ENCODE measurements around the gene UQCRC1.

UQCRC1 gene

GRCh38 chr3:48591436-48591835, 18.0 kb downstream of the UQCRC1 start (continued):
- TF ChIP-seq ZNF202 (tag by site-specific recombination; IDR thresholded peaks at IDR 0.05; ENCODE audit: borderline replicate concordance) (no peak), ZNF629 (tag by site-specific recombination; IDR thresholded peaks at IDR 0.05) (no peak)

DNA sequence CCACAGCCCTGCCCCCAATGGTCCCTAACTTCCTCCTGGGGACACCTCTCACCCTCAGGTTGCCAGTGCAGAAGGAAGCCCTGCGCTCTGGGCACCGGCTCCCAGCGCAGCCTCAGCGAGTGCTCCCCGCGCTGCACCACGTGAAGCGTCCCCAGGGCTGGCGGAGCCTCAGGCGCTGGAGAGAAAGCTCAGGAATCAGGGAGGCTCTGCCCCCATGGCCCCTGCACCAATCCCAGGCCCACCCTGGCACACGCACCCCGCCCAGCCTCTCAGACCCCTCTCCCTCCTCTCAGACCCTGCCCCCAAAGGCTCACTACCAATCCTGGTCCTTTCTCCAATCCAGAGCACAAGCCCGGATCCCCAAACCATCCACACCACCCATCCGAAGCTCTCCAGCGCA, 21.2 kb downstream of the UQCRC1 start:
- CTCF ChIA-PET = no interaction called here
- Histone ChIP-seq H3K27ac (ENCODE audit: extremely low read depth, low read depth, low read length) (no peak overlapping the region), H3K4me3 (ENCODE audit: low read depth, low read length) (no peak overlapping the region), H3K4me1 (ENCODE audit: control insufficient read depth, insufficient read depth, low read length) (no peaks in the 10 kb centered on the region), H3K36me3 (ENCODE audit: control insufficient read depth in 2 of 2, insufficient read depth in 1 of 2, low read length in 2 of 2) (peaks cover 0 to 3% of the 10 kb centered on the region in 2 experiments; a peak in 1 of 3 replicates), H3K9me3 (ENCODE audit: control insufficient read depth, insufficient read depth, low read depth, low read length) (no peaks in the 10 kb centered on the region)
- POLR2A ChIA-PET = no interaction called here
- TF ChIP-seq ZNF596 (tag by site-specific recombination; IDR thresholded peaks at IDR 0.05) (no peak), ZNF214 (tag by site-specific recombination; IDR thresholded peaks at IDR 0.05; ENCODE audit: borderline replicate concordance) (no peak), ZNF37A (tag by site-specific recombination; IDR thresholded peaks at IDR 0.05) (no peak), ZNF473 (tag by site-specific recombination; IDR thresholded peaks at IDR 0.05) (no peak)

GRCh38 chr3:48587686-48588085, 21.8 kb downstream of the UQCRC1 start:
- Histone ChIP-seq H3K36me3 (ENCODE audit: control insufficient read depth in 2 of 2, insufficient read depth in 1 of 2, low read length in 2 of 2) (peaks cover 0 to 3% of the 10 kb centered on the region in 2 experiments; a peak in 1 of 3 replicates), H3K4me3 (ENCODE audit: low read depth, low read length) (no peak overlapping the region), H3K4me1 (ENCODE audit: control insufficient read depth, insufficient read depth, low read length) (no peaks in the 10 kb centered on the region), H3K9me3 (ENCODE audit: control insufficient read depth, insufficient read depth, low read depth, low read length) (no peaks in the 10 kb centered on the region), H3K27ac (ENCODE audit: extremely low read depth, low read depth, low read length) (no peak overlapping the region)
- ChIA-PET CTCF (no interaction called here), POLR2A (no interaction called here)
- TF ChIP-seq AEBP2 (tag by site-specific recombination; IDR thresholded peaks at IDR 0.05; ENCODE audit: borderline replicate concordance) (no peak), HOXC10 (CRISPR knock-in tag; IDR thresholded peaks at IDR 0.05) (no peak)

DNA sequence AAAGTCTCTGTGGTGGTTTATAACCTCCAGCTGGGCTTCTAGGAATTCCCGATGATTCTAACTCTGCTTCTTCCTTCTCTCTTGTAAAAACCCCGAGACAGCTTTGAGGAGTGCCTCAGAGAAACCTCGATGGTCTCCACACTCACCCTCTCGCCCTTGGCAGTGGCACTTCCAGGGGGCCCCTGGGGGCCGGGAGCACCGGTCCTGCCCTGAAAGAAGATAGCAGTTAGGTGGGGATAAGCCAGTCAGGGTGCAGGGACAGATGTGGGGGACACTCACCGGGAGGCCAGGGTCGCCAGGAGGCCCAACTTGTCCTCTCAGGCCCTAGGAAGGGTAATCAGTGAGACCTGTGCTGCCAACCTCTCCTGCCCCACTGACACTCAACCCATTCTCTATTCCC, 24.0 kb downstream of the UQCRC1 start:
- no peak for TF ChIP-seq ZNF792 (tag by site-specific recombination; IDR thresholded peaks at IDR 0.05)
- TF ChIP-seq ZNF623 (tag by site-specific recombination; IDR thresholded peaks at IDR 0.05) = no peak
- no peak for TF ChIP-seq GLI4 (tag by site-specific recombination; IDR thresholded peaks at IDR 0.05)
- TF ChIP-seq ZNF658 (tag by site-specific recombination; IDR thresholded peaks at IDR 0.05) = no peak
- TF ChIP-seq ZNF624 (tag by site-specific recombination; IDR thresholded peaks at IDR 0.05) = no peak
- POLR2A ChIA-PET = no interaction called here
- Histone ChIP-seq H3K9me3 (ENCODE audit: control insufficient read depth, insufficient read depth, low read depth, low read length) (no peaks in the 10 kb centered on the region), H3K27ac (ENCODE audit: extremely low read depth, low read depth, low read length) (no peak overlapping the region), H3K4me1 (ENCODE audit: control insufficient read depth, insufficient read depth, low read length) (no peaks in the 10 kb centered on the region), H3K4me3 (ENCODE audit: low read depth, low read length) (no peak overlapping the region), H3K36me3 (ENCODE audit: control insufficient read depth in 2 of 2, insufficient read depth in 1 of 2, low read length in 2 of 2) (peaks cover 0 to 3% of the 10 kb centered on the region in 2 experiments; a peak in 1 of 3 replicates)
- CTCF ChIA-PET = no interaction called here

DNA sequence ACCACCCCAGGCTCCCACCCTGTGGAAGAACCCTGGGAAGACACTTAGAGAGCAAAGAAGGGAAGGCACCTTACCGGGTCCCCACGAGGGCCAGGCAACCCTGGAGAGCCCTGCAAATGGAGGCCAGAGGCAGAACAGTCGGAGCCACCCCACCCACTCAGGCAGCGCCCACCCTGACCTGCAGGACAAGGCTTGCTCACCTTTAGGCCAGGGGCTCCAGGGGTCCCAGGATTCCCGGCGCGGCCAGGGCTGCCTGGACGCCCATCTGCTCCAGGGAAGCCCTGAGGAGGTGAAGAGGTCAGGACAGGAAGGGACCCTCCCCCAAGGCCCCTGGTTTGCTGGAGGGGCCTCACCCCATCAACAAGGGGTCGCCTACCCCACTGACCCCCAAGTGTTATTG, 24.6 kb downstream of the UQCRC1 start:
- POLR2A ChIA-PET = no interaction called here
- Histone ChIP-seq H3K9me3 (ENCODE audit: control insufficient read depth, insufficient read depth, low read depth, low read length) (no peaks in the 10 kb centered on the region), H3K27ac (ENCODE audit: extremely low read depth, low read depth, low read length) (no peak overlapping the region), H3K36me3 (ENCODE audit: control insufficient read depth in 2 of 2, insufficient read depth in 1 of 2, low read length in 2 of 2) (peaks cover 0 to 3% of the 10 kb centered on the region in 2 experiments; a peak in 1 of 3 replicates), H3K4me1 (ENCODE audit: control insufficient read depth, insufficient read depth, low read length) (no peaks in the 10 kb centered on the region), H3K4me3 (ENCODE audit: low read depth, low read length) (no peak overlapping the region)
- TF ChIP-seq ZNF433 (tag by site-specific recombination; IDR thresholded peaks at IDR 0.05; ENCODE audit: low read depth) (no peak), ZFHX2 (tag by site-specific recombination; conservative IDR thresholded peaks at IDR 0.05) (no peak), ZNF2 (tag by site-specific recombination; IDR thresholded peaks at IDR 0.05) (no peak), SETDB1 (IDR thresholded peaks at IDR 0.05; ENCODE audit: insufficient read length, low read length) (no peak), ZBTB7A (tag by site-specific recombination; IDR thresholded peaks at IDR 0.05; ENCODE audit: low read depth) (no peak), SP3 (tag by site-specific recombination; IDR thresholded peaks at IDR 0.05) (no peak), ZNF239 (tag by site-specific recombination; IDR thresholded peaks at IDR 0.05) (no peak), ZNF514 (tag by site-specific recombination; IDR thresholded peaks at IDR 0.05) (no peak), YY1 (tag by site-specific recombination; IDR thresholded peaks at IDR 0.05) (no peak), ZNF138 (tag by site-specific recombination; IDR thresholded peaks at IDR 0.05; ENCODE audit: borderline replicate concordance) (no peak), ZNF830 (tag by site-specific recombination; IDR thresholded peaks at IDR 0.05; ENCODE audit: low read depth) (no peak), ZNF324 (tag by site-specific recombination; IDR thresholded peaks at IDR 0.05) (no peak)
- TF ChIP-seq, protein P1, sequence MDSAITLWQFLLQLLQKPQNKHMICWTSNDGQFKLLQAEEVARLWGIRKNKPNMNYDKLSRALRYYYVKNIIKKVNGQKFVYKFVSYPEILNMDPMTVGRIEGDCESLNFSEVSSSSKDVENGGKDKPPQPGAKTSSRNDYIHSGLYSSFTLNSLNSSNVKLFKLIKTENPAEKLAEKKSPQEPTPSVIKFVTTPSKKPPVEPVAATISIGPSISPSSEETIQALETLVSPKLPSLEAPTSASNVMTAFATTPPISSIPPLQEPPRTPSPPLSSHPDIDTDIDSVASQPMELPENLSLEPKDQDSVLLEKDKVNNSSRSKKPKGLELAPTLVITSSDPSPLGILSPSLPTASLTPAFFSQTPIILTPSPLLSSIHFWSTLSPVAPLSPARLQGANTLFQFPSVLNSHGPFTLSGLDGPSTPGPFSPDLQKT (IDR thresholded peaks at IDR 0.05; ENCODE audit: borderline replicate concordance, low read depth, low read length) = no peak
- CTCF ChIA-PET = no interaction called here
